Uterine smooth muscle cell (primary cell): ENCODE results near the gene TMEM31. TPM values are rescaled to one million over a fixed set of nuclear protein-coding genes. Genes with fewer than 3 reads are reported as not detected.

ENCODE experiments used
- total RNA-seq: library from RNA; depleted of rRNA; stranded (reverse); fragments of >200 nt; gene quantifications from 2 replicates; pipeline ENCODE4 v1.2.3, GENCODE V29; 2014

TMEM31 gene
- total RNA-seq, result not detected in 2 replicates

GRCh38 chrX:103710609-103711008 lies at the start of gene TMEM31:
TSS of gene TMEM31 (plus strand) at chrX:103710909. CDS start at chrX:103712259, 1,350 bp downstream.

GRCh38 chrX:103686199-103687072 lies 24.3 kb upstream of the TMEM31 start, which contains the start of gene MORF4L2:
TSS of gene MORF4L2 (minus strand) at chrX:103686699. CDS start at chrX:103677027, 9,672 bp downstream.

Other genes with a start within 250 kb of the TMEM31 start
- gene RAB40A, start 191.4 kb upstream of the TMEM31 start, total RNA-seq, result under 0.01 and 0.25 TPM in 2 replicates
- 33.5 and 76.1 TPM in 2 replicates for gene TCEAL4, start 125.4 kb upstream of the TMEM31 start, total RNA-seq
- gene TCEAL3, start 102.9 kb upstream of the TMEM31 start, total RNA-seq, result 12.4 and 23.6 TPM in 2 replicates
- 17.4 and 31.4 TPM in 2 replicates for gene TCEAL1, start 81.9 kb upstream of the TMEM31 start, total RNA-seq
- 766 and 1,110 TPM in 2 replicates for gene MORF4L2, start 24.2 kb upstream of the TMEM31 start, total RNA-seq
- under 0.01 and 0.22 TPM in 2 replicates for gene PLP1, start 65.9 kb downstream of the TMEM31 start, total RNA-seq
- gene RAB9B, start 121.3 kb downstream of the TMEM31 start, total RNA-seq, result 1.1 and 3.2 TPM in 2 replicates